Adrenal gland (tissue), 12 donors: Measurements from ENCODE around the gene TIMP2. TPM values are rescaled to one million over a fixed set of nuclear protein-coding genes. Genes with fewer than 3 reads are reported as not detected.

Source experiments
- DNase-seq, 7 donors: peaks; one replicate each; pipeline ENCODE4 v3.0.0-alpha.2; 2019 to 2020
- H3K27ac ChIP-seq, 5 donors: fragments of 200-600 bp; sonication (generic) in 4 of 5; 1 replicate in 3 of 5; 2 replicates in 2 of 5; pipeline versions ENCODE4 v1.5.1 to v1.8.0; 2016 to 2020; ENCODE audit warnings: mild to moderate bottlenecking in 1 of 5
- H3K27me3 ChIP-seq: fragments of 200-600 bp; 2 replicates; pipeline ENCODE4 v1.8.0; 2021
- H3K36me3 ChIP-seq, 2 donors: fragments of 200-600 bp; replicated peaks in 1 of 2; 1 replicate in 1 of 2; 2 replicates in 1 of 2; pipeline versions ENCODE4 v1.5.1 to v1.8.0; 2018 to 2022
- H3K4me1 ChIP-seq, 2 donors: fragments of 200-600 bp; replicated peaks in 1 of 2; 1 replicate in 1 of 2; 2 replicates in 1 of 2; pipeline versions ENCODE4 v1.5.1 to v1.8.0; 2018 to 2021
- H3K4me3 ChIP-seq, 4 donors: fragments of 200-600 bp; sonication (generic) in 3 of 4; one replicate each; pipeline ENCODE4 v1.5.1; 2016 to 2018
- H3K9me3 ChIP-seq, 3 donors: fragments of 200-600 bp; sonication (generic) in 1 of 3; replicated peaks in 1 of 3; 1 replicate in 2 of 3; 2 replicates in 1 of 3; pipeline versions ENCODE4 v1.5.1 to v1.8.0; 2016 to 2021
- POLR2A ChIP-seq, 2 donors: fragments of 450-650 bp; IDR thresholded peaks; one replicate each; pipeline ENCODE4 v1.6.1; 2017; ENCODE audit warnings: antibody characterized with exemption in 2 of 2, mild to moderate bottlenecking in 2 of 2, moderate library complexity in 1 of 2
- WGBS, 4 donors: extraction: QIAGEN DNeasy Blood & Tissue Kit in 2 of 4; methylation state at CpG; one replicate each; pipeline versions ENCODE4 v1.1.5 to v1.1.7; 2013 to 2017; 5-methylcytosine and 5-hydroxymethylcytosine counted together
- intact Hi-C, 2 donors: fragments of 100-400 bp; cut with DNase I; formaldehyde crosslinking; loops; one replicate each; pipeline versions ENCODE4 v1.14.1 to v1.15.0; 2022 to 2023
- polyA plus RNA-seq, 3 donors: library from polyadenylated mRNA; stranded (reverse); fragments of 200-250 nt in 2 of 3; fragments of 350-450 nt in 1 of 3; fragmentation: Illumina TruSeq in 1 of 3; extraction: RNeasy Lipid Tissue Mini Kit (QIAGEN cat#74804) in 1 of 3; gene quantifications; one replicate each; pipeline ENCODE4 v1.2.3, GENCODE V29; 2013 to 2014
- total RNA-seq, 9 donors: library from RNA; depleted of rRNA in 4 of 9; stranded (reverse); fragments of >200 nt in 4 of 9; fragments of 120-200 nt in 1 of 9; fragmentation: NEBNext Ultra II Directional in 1 of 9; extraction: Animal tissue kit (Norgen Biotek cat#: 25700) in 1 of 9; gene quantifications; one replicate each; pipeline versions ENCODE4 v1.1.0 to v1.2.4, GENCODE V29; 2013 to 2023
- TF ChIP-seq, protein P1 (sequence below), 6 experiments: fragments of 450-650 bp in 4 of 6; fragments of 200-600 bp in 2 of 6; sonication (generic) in 1 of 6; IDR thresholded peaks; 1 replicate in 5 of 6; 2 replicates in 1 of 6; pipeline versions ENCODE4 v1.5.1 to v1.8.0; 2016 to 2021; ENCODE audit warnings: antibody characterized with exemption in 6 of 6, mild to moderate bottlenecking in 2 of 6, moderate library complexity in 1 of 6
- donor health status: healthy with polysubstance abuse.
- donor health status: Bipolar disorder and iron deficiency.
- donor health status: DM: yes; HTN: yes; CAD: no.
- donor health status: DM: no; HTN: no; CAD: no.
- donor health status: DM: no; HTN: no; CAD: no.
- donor health status: DM: yes; HTN: yes; CAD: no.

TIMP2 gene
- total and polyA plus RNA-seq, 12 donors: 20.2 to 275 (median 176) TPM

DNA sequence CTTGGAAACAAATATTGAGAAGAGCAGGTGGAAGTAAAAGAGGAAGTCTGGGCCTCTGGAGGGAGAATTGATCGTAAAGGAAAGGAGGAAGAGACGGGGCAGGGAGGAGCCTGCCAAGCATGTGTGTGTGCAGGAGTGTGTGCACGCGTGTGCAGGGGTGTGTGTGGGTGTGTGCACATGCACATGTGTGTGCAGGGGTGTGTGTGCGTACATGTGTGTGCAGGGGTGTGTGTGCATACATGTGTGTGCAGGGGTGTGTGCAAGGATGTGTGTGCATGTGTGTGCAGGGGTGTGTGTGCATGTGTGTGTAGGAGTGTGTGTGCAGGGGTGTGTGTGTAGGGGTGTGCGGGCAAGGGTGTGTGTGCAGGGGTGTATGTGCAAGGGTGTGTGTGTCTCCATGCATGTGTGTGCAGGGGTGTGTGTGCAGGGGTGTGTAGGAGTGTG is 32.2 kb downstream of the TIMP2 start:
- TF ChIP-seq POLR2A (IDR thresholded peaks at IDR 0.05): no peak
- TF ChIP-seq, protein P1, sequence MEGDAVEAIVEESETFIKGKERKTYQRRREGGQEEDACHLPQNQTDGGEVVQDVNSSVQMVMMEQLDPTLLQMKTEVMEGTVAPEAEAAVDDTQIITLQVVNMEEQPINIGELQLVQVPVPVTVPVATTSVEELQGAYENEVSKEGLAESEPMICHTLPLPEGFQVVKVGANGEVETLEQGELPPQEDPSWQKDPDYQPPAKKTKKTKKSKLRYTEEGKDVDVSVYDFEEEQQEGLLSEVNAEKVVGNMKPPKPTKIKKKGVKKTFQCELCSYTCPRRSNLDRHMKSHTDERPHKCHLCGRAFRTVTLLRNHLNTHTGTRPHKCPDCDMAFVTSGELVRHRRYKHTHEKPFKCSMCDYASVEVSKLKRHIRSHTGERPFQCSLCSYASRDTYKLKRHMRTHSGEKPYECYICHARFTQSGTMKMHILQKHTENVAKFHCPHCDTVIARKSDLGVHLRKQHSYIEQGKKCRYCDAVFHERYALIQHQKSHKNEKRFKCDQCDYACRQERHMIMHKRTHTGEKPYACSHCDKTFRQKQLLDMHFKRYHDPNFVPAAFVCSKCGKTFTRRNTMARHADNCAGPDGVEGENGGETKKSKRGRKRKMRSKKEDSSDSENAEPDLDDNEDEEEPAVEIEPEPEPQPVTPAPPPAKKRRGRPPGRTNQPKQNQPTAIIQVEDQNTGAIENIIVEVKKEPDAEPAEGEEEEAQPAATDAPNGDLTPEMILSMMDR (IDR thresholded peaks at IDR 0.05): no peak
- no peak for DNase-seq
- Histone ChIP-seq H3K36me3 (no peaks in the 10 kb centered on the region), H3K27ac (peak overlapping the region in 2 of 5 donors; percentile 66 to 70), H3K4me3 (no peak overlapping the region), H3K27me3 (no peaks in the 10 kb centered on the region), H3K4me1 (peaks cover 0 to 62% of the 10 kb centered on the region in 2 donors), H3K9me3 (no peaks in the 10 kb centered on the region)
- intact Hi-C loops: no loop called here
- 78 to 86% (median 83%) methylated on average over 6 of the region's 6 CpGs for WGBS, 4 donors

GRCh38 chr17:78892520-78892919 is 32.7 kb downstream of the TIMP2 start:
- intact Hi-C loops: no loop called here
- no peak for DNase-seq
- Histone ChIP-seq H3K4me3 (no peak overlapping the region), H3K36me3 (no peaks in the 10 kb centered on the region), H3K4me1 (peaks cover 0 to 62% of the 10 kb centered on the region in 2 donors), H3K27ac (peak overlapping the region in 2 of 5 donors; percentile 66 to 70), H3K9me3 (no peaks in the 10 kb centered on the region), H3K27me3 (no peaks in the 10 kb centered on the region)
- 67 to 88% (median 73%) methylated on average over 4 to 5 of the region's 5 CpGs for WGBS, 4 donors
- TF ChIP-seq, protein P1 (IDR thresholded peaks at IDR 0.05): no peak
- no peak for TF ChIP-seq POLR2A (IDR thresholded peaks at IDR 0.05)

GRCh38 chr17:78892062-78892456 is 33.1 kb downstream of the TIMP2 start:
- H3K36me3 ChIP-seq: no peaks in the 10 kb centered on the region
- H3K27ac ChIP-seq: peak overlapping the region in 2 of 5 donors; percentile 66 to 70
- H3K4me3 ChIP-seq: no peak overlapping the region
- no peaks in the 10 kb centered on the region for H3K27me3 ChIP-seq
- 84 to 93% (median 88%) methylated on average over 11 to 14 of the region's 14 CpGs for WGBS, 4 donors
- no peak for TF ChIP-seq POLR2A (IDR thresholded peaks at IDR 0.05)
- TF ChIP-seq, protein P1 (IDR thresholded peaks at IDR 0.05): no peak
- peaks cover 0 to 61% of the 10 kb centered on the region in 2 donors for H3K4me1 ChIP-seq
- no peak for DNase-seq
- intact Hi-C loops: no loop called here
- no peaks in the 10 kb centered on the region for H3K9me3 ChIP-seq

DNA sequence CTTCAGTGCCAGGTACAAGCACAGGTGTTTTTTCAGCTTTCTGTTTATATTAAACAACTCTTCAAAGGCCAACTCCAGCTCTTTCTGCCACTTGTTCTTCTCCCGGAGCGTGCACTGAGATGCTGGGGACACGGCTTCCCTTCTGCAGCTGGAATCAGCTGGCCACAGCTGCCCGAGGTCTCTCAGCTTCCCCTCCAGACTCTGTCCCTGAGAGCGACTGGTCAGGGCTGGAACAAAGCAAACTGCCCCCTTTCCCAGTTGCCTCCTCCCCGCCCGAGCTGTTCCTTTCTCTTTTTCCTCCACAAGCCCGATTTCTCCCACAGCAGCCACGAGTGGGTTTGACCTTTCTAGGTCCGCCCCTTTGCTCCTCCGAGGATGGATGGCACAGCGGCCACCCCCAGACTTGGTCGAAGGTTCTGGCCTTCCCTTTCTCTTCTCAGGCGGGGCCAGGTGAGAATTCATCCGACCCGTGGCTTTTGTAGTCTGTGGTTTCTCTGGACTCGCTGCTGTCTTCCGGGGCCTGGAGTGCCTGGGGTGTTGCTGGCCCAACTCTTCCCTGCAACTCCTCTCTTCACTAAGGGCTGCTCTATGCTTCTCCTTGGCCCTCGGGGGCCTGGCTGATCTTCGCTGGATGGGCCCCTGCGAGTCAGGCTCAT is 33.7 kb downstream of the TIMP2 start:
- intact Hi-C loops: no loop called here
- Histone ChIP-seq H3K9me3 (no peaks in the 10 kb centered on the region), H3K36me3 (no peaks in the 10 kb centered on the region), H3K27ac (peak overlapping the region in 2 of 5 donors; percentile 66 to 70), H3K4me1 (peaks cover 0 to 57% of the 10 kb centered on the region in 2 donors), H3K4me3 (no peak overlapping the region), H3K27me3 (no peaks in the 10 kb centered on the region)
- no peak for TF ChIP-seq POLR2A (IDR thresholded peaks at IDR 0.05)
- TF ChIP-seq, protein P1 (IDR thresholded peaks at IDR 0.05): no peak
- WGBS, 4 donors: 76 to 81% (median 79%) methylated on average over 21 of the region's 21 CpGs
- DNase-seq: no peak
